Activated CD4-positive, alpha-beta T cell treated with anti-CD3 and anti-CD28 coated beads, Interleukin-2, Interleukin-4, amounts not matched to agents 100 ng/mL and 50 ng/mL, durations not matched to agents 16 hours and 8 hours (primary cell): ENCODE data around the gene TYW1.
"Not testable (repeated sequence)": the region's sequence is repeated elsewhere in the genome, so short reads cannot be mapped to it uniquely, and the experiment has no call there.

Source experiments
- DNase-seq: peaks from one replicate; pipeline ENCODE4 v3.0.0-alpha.2; 2020; ENCODE audit warnings: low spot score

TYW1 gene

GRCh38 chr7:67046819-67047218 lies 50.2 kb downstream of the TYW1 start:
- not testable (repeated sequence) for DNase-seq

GRCh38 chr7:67049908-67050307 lies 53.3 kb downstream of the TYW1 start:
- not testable (repeated sequence) for DNase-seq

DNA sequence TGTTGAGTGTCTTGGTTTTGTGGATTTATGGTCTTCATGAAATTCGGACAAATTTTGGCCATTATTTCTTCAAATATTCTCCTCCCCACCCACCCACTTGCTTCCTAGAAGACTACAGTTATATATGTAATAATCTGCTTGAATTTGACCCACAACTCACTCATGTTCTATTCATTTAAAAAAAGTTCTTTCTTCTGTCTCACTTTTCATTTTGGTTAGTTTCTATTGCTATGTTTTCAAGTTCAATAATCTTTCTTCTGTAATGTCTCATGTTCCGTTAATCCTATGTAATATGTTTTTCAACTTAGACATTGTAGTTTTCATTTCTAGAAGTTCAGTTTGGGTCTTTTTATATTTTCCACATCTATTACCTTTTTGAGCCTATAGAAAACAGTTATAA lies 55.5 kb downstream of the TYW1 start:
- peak; percentile 13 for DNase-seq

DNA sequence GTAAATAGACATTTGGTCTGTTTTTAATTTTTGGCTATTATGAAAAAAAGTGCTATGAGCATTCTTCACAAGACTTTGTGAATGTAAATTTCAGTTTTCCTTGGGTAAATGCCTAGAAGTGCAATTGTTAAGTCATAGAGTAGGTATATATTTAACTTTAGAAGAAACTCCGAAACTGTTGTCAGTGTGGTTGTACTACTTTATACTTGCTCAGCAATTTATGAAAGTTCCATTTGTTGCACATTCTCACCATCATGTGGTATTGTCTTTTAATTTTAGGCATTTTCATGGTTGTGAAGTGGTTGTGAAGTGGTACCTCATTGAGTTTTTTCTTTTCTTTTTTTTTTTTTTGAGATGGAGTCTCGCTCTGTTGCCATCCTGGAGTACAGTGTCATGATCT lies 60.0 kb downstream of the TYW1 start:
- DNase-seq: no peak

DNA sequence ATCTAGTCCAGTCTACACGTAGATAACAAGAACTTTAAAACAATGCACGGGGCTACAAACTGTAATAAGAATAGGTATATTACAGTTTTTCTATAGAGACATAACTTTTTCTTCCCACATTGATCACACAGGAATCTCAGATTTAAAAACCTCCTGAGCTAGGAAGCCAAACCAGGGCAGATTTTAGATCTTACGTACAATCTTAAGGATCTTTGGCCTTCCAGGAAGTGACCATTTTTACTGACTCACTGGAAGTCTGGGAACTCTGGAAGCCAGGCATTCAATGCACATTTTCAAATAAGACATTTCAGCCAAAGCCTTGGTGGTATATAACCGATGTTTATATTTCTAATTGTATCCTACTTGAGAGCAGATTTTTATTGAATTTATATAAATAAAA lies 64.7 kb downstream of the TYW1 start:
- not testable (repeated sequence) for DNase-seq

GRCh38 chr7:67062802-67063201 lies 66.2 kb downstream of the TYW1 start:
- DNase-seq: not testable (repeated sequence)

DNA sequence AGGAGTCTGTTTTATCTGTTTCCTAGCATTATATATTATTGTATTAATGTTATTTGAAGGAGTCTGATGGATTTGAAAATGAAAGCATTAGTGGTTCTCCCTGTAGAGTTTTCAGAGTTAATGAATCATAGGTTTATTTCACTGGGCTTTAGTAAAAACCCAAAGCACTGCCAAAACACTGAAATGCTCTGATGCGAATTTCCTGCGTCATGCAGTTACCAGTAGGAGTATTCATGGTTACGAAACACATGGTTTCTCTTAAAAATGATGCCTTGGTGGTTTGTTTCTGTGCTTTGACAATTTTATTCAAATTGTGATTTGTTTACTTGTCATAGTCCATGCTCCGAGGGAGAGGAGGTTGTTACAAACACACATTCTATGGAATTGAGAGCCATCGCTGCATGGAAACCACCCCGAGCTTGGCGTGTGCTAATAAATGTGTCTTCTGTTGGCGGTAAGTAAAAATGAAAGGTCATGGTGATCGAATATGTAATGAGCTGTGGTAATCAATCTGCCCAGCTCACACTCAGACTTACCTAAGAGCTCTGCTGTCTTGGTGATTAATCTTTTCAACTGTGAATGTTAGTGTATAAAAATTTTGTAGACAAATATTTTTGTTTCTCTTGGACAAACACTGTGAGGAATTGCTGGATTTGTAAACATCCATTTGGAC lies 70.5 kb downstream of the TYW1 start:
- DNase-seq: not testable (repeated sequence)

GRCh38 chr7:67076120-67076519 lies 79.5 kb downstream of the TYW1 start:
- DNase-seq: not testable (repeated sequence)

- not testable (repeated sequence) for DNase-seq
Observed at GRCh38 chr7:67082880-67083279, 86.2 kb downstream of the TYW1 start.

DNA sequence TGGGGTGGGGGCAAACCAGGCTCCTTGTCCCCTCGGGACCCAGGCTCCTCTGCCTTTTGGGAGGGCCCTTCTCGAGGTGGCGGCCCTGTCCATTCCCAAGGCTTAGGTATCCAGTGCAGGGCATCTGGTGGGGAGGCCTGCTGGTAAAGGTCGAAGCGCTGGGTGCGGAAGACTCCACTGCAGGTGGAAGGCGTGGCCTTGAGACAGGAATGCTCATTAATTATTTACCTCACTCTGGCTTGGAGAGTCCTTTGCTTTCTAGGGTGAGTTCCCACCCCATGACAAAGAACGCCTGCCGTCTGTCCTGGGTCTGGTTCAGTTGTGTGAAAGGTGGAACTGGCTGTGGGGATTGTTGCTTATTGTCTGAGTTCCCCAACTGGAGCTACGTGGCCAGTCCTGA lies 92.6 kb downstream of the TYW1 start:
- DNase-seq: not testable (repeated sequence)

DNA sequence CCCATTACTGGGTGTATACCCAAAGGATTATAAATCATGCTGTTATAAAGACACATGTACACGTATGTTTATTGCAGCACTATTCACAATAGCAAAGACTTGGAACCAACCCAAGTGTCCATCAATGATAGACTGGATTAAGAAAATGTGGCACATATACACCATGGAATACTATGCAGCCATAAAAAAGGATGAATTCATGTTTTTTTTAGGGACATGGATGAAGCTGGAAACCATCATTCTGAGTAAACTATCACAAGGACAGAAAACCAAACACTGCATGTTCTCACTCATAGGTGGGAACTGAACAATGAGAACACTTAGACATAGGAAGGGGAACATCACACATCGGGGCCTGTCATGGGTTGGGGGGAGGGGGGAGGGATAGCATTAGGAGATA lies 94.4 kb downstream of the TYW1 start:
- not testable (repeated sequence) for DNase-seq

DNA sequence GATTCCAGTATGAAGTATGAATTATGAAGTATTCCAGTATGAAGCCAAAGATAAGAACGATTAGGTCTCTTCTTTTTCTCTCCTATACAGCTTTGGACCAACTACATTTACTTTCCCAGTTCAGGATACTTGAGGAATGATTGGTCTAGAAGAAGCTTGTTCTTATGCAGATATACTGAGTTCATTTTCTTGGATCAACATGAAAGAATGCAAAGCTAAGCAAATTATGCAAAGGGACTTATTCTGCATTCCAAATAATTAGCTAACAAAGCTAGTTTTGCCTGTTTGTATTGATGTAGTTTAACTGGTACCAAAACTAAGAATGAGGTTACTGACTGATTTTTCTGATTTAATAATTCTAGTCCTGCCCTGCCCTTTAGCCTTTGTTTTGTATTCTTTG lies 101.4 kb downstream of the TYW1 start:
- not testable (repeated sequence) for DNase-seq

- DNase-seq: not testable (repeated sequence)
Observed at GRCh38 chr7:67099406-67099805, 102.8 kb downstream of the TYW1 start.

DNA sequence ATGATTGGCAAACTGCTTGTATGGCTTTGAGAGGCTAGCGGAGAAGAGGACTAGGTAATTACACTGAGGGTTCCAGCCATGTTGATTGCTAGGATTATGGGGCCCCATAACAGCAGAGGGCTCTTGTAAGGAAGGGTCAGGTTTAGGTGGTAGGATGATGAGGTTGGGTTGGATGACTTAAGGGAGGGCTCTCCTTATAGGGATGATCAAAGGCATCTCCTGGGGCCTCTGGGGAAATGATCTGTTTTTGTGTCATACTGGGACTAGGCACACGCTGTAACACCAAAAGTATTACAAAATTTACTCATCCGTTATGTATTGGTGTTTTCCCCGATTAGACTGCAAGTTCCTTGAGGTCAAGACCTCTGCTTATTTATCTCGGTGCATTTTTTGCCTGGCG lies 103.4 kb downstream of the TYW1 start:
- DNase-seq: not testable (repeated sequence)

DNA sequence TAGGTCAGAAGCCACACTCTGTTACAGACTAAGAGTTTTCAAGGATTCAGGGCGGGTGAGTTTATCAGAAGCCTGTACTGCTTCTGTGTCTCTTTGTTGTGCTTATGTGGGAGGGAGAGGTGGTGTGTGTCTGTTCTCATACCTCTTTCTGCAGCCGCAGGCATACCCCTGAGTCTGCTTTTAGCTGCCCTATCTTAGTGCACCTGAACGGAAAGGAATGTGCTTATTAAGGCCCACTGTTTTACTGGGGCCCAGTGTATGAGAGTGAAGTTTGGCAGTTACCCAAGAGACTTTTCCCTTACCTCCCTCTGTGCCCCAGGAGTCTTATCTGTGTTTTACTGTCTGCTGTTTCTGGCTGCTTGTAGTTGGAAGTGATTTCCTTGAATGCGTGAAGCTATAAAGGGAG lies 104.3 kb downstream of the TYW1 start:
- DNase-seq: no peak

DNA sequence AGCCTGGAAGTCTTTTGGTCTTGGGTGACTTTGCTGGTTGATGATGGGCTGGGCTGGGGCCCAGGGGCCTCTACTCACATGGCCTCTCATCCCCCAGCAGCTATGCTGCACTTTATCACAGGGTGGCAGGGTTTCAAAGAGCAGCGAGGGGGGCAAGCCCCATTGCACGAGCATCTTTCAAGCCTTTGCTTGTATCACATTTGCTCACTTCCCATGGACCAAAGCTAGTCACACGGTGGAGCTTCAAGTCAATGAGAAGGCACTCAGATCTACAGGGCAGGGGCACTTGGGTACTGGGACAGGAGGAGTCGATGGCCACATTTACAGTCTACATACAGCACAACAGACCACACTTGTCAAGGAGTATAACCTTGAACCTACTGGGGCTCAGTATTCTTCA lies 108.3 kb downstream of the TYW1 start:
- DNase-seq: not testable (repeated sequence)

GRCh38 chr7:67105377-67105776 lies 108.7 kb downstream of the TYW1 start:
- peak; percentile 8 for DNase-seq

DNA sequence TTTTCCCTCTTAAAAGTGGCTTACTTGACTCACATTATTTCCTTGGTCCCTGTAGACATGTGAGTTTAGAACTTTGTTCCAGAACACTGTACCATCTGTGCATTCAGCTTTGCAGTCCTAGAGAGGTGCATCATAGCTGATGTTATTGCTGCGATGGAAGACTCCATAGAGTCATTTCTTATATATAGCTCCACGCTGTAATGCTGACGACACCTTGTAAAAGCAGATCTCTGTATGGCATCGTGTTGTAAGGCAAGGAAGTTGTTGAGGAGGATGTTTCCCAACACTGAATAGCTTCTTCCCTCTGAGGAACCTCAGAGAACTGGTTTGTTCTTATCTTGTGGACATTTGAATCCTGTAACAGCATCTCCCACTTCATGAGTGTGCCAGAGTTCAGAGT lies 109.6 kb downstream of the TYW1 start:
- not testable (repeated sequence) for DNase-seq

DNA sequence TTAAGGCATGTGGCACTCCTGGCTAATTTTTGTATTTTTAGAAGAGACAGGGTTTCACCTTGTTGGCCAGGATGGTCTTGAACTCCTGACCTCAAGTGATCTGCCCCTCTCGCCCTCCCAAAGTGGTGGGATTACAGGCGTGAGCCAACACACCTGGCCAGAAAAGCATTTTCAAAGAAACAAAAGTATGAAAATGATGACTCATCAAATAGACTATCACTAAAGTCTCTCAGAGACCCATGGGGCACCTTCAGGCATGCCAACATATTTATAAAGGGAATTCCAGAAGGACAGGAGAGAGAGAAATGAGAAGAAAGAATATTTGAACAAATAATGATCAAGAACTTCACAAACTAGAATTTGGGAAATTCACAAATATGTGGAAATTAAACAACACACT lies 114.7 kb downstream of the TYW1 start:
- not testable (repeated sequence) for DNase-seq

DNA sequence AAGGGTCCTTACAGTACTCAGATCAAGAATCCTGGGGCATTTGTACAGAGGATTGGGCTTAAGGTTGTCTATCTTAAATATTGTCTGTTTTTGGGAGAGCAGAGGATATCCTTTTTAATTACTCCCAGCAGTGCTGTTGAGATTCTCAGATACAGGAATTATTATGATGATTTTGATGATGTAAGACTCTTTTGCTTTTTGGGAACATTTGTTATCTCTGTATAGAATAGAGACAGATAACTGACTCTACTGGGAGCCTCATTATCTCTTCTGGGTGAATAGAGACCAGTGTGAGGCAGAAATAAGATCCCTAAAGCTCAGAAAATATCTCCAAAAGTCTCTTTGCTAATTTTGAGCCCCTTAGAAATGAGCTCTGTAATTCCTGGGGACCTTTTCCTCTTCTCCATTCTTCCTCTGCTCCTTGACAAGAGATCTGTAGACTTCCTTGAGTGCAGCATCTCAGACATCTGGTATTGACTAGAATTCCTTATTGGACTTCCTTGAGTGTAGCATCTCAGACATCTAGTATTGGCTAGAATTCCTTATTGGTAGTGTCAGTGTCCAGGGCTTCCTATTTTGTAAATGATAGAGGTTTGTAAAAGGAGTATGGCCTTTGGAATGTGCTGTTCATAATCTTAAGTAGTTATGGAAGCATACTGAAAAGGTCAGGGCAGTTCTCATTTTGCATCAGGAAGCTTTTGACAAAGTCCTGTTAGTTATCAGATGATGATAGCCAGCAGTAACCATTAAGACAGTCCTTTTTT lies 118.0 kb downstream of the TYW1 start:
- DNase-seq: not testable (repeated sequence)

- DNase-seq: not testable (repeated sequence)
Observed at GRCh38 chr7:67120491-67120890, 123.9 kb downstream of the TYW1 start.

DNA sequence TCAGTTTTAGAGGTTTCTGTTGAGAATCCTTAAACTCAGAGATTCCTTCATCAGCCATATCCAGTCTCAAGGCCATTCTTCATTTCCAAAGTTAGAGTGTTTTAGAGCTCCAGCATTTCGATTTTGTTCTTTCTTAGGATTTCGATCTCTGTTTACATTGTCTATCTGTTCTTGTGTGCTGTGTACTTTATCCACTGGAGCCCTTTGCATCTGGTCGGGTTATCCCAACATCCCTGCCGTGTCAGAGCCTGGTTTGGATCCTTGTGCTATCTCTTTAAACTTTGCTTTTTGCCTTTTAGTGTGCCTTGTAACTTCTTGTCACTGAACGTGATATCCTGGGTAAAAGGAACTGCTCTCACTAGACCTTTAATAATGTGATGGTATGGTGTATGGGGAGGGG lies 131.6 kb downstream of the TYW1 start:
- DNase-seq: not testable (repeated sequence)

DNA sequence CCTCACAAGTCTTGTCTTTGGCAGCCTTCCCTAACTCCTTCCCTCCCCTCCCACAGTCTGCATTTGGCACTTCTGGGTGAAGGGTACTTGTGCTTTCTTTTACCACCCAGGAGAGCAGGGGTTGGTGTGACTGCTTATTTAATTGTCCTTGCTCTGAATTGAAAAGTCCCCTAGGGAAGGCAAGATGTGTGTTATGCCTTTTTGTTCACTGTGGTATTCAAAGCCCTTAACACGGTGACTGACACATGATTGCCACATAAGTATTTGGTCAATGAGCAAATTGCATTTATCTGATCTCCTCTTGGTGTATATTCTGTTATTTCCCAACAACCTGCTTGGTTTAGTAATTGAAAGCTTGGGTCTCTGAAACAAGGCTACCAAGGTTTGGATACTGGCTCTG lies 134.1 kb downstream of the TYW1 start:
- DNase-seq: not testable (repeated sequence)
